ENCODE measurements around the gene PKD2L2. TPM values are rescaled to one million over a fixed set of nuclear protein-coding genes. Genes with fewer than 3 reads are reported as not detected.
"Not testable (repeated sequence)": the region's sequence is repeated elsewhere in the genome, so short reads cannot be mapped to it uniquely, and the experiment has no call there.

PKD2L2 gene
- total RNA-seq, 2 experiments from 2014 or later: not detected

DNA sequence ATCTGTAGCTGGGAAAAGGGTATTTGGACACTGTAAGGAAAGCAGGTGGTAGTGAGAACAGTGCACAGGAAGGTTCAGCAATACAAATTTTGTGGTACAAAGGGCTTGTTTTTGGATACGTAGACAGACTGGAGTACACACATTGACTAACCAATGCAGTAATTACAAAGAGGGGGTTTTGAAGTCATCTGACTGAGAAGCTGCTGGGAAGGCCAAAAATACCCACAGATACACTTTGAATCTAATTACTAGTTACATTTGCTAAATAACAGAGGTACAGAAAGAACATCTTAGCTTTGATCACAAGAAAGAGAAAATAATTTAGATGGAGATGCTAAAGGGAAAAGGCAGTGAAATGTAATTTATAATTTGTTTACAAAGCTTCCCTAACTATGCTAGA lies 45.9 kb downstream of the PKD2L2 start:
- intact Hi-C loops (cut with micrococcal nuclease): no loop called here
- no peak for DNase-seq
- H3K36me3 Mint-ChIP-seq (ENCODE audit: low read depth): peaks cover 16% of the 10 kb centered on the region
- H3K4me3 Mint-ChIP-seq: no peak overlapping the region
- H3K27ac Mint-ChIP-seq: peak overlapping the region; percentile 65
- TF ChIP-seq, protein P1, sequence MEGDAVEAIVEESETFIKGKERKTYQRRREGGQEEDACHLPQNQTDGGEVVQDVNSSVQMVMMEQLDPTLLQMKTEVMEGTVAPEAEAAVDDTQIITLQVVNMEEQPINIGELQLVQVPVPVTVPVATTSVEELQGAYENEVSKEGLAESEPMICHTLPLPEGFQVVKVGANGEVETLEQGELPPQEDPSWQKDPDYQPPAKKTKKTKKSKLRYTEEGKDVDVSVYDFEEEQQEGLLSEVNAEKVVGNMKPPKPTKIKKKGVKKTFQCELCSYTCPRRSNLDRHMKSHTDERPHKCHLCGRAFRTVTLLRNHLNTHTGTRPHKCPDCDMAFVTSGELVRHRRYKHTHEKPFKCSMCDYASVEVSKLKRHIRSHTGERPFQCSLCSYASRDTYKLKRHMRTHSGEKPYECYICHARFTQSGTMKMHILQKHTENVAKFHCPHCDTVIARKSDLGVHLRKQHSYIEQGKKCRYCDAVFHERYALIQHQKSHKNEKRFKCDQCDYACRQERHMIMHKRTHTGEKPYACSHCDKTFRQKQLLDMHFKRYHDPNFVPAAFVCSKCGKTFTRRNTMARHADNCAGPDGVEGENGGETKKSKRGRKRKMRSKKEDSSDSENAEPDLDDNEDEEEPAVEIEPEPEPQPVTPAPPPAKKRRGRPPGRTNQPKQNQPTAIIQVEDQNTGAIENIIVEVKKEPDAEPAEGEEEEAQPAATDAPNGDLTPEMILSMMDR (IDR thresholded peaks at IDR 0.05): no peak
- peaks cover 19% of the 10 kb centered on the region for H3K4me1 Mint-ChIP-seq (ENCODE audit: low read depth)
- POLR2A ChIA-PET: interaction anchor here (1.0 kb wide), 1 partner anchor 88 kb away, joined by 3 read pairs; no protein-coding TSS in a partner anchor
- CTCF ChIA-PET: interaction anchor here (0.9 to 1.7 kb wide), 4 partner anchors 25 to 183 kb away, joined by 3 to 5 read pairs (median 3); no protein-coding TSS in a partner anchor
- ATAC-seq: no peak
- H3K9me3 Mint-ChIP-seq: no peaks in the 10 kb centered on the region
- no peaks in the 10 kb centered on the region for H3K27me3 Mint-ChIP-seq

DNA sequence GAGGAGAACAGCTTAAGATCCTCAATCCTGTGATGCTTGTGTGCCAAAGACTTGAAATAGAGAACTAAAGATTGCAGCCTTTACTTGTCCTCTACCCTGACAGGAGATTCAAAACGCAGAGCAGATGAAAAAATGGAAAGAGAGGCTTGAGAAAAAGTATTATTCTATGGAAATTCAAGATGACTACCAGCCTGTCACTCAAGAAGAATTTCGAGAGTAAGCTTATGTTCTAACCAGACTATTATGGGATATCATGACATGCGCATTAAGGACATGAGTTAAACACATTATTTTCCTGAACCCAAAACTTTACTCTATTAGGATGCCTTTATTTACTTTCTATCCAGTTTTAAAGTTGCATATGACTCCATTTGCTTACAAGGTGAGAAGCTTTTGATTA lies 46.4 kb downstream of the PKD2L2 start:
- no peaks in the 10 kb centered on the region for H3K9me3 Mint-ChIP-seq
- no peaks in the 10 kb centered on the region for H3K27me3 Mint-ChIP-seq
- CTCF ChIA-PET: interaction anchor here (0.9 to 1.7 kb wide), 7 partner anchors 25 to 275 kb away, joined by 3 to 7 read pairs (median 3); no protein-coding TSS in a partner anchor

DNA sequence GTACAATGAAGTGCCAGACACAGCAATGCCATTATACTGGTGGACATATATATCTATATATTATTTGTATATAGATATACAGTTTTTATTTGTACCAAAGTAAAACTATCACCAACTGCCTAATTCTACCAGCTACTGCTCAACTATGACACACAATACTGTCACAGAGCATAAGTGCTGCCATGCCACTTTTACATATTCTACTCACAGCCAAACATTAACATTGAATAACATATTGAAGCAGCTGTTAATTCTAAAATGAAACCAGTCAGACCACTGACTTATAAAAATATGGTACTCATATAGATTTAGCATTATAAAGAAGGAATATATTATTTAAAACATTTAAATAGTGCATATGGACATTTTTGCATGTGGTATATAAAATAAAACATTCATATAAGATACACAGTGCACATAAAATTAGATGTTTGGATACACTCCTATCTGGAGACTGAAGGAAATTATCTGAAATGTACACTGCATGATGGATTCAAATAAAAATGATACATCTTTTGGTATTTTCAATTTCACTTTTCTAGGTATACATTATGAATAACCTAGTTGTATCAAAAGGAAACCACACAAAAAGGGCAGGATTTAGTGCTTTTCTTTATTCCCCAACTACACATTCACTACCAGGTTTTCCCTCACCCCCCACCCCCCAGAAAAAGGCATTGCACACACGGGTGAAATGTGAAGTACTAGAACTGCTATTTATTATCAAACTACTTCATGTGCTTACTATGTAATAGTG lies 48.9 kb downstream of the PKD2L2 start:
- intact Hi-C loops (cut with micrococcal nuclease): no loop called here
- DNase-seq (peak; percentile 10), ATAC-seq (peak; percentile 52)
- POLR2A ChIA-PET: interaction anchor here (0.6 to 0.9 kb wide), 3 partner anchors 13 to 321 kb away, joined by 3 read pairs; no protein-coding TSS in a partner anchor
- H3K4me3 Mint-ChIP-seq: no peak overlapping the region
- peak overlapping the region; percentile 86 for H3K27ac Mint-ChIP-seq
- no peaks in the 10 kb centered on the region for H3K27me3 Mint-ChIP-seq
- H3K9me3 Mint-ChIP-seq: no peaks in the 10 kb centered on the region
- peaks cover 19% of the 10 kb centered on the region for H3K4me1 Mint-ChIP-seq (ENCODE audit: low read depth)
- H3K36me3 Mint-ChIP-seq (ENCODE audit: low read depth): peaks cover 30% of the 10 kb centered on the region
- CTCF ChIA-PET: no interaction called here
- TF ChIP-seq, protein P1 (IDR thresholded peaks at IDR 0.05): no peak

More for the DNA sequence above, 46.4 kb downstream of the PKD2L2 start:
- TF ChIP-seq, protein P1 (IDR thresholded peaks at IDR 0.05): no peak
- Mint-ChIP-seq H3K4me1 (ENCODE audit: low read depth) (peaks cover 19% of the 10 kb centered on the region), H3K27ac (peak overlapping the region; percentile 65), H3K4me3 (no peak overlapping the region), H3K36me3 (ENCODE audit: low read depth) (peaks cover 16% of the 10 kb centered on the region)
- intact Hi-C loops (cut with micrococcal nuclease): no loop called here
- no peak for DNase-seq
- no peak for ATAC-seq
- POLR2A ChIA-PET: interaction anchor here (1.0 kb wide), 2 partner anchors 9 to 88 kb away, joined by 3 read pairs; no protein-coding TSS in a partner anchor

DNA sequence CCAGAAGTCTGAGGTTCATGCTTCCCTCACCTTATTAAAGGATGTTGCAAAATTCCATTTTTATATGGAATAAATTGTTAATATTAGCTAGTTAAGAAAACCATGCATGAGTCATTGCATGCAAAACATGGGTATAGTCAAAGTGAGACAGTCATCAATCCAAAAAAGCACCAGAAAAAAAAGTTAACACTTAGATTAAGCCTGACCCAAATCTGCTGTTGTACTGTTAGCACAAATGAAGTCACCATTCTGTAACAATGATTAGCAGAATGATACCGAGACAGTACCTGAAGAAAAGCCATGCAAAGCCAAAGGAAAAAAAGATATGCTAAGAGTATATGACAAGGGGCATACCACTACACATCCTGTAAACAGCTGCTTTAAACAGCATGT lies 49.5 kb downstream of the PKD2L2 start:
- intact Hi-C loops (cut with micrococcal nuclease): no loop called here
- H3K27ac Mint-ChIP-seq: peak overlapping the region; percentile 86
- CTCF ChIA-PET: no interaction called here
- peaks cover 30% of the 10 kb centered on the region for H3K36me3 Mint-ChIP-seq (ENCODE audit: low read depth)
- H3K4me1 Mint-ChIP-seq (ENCODE audit: low read depth): peaks cover 19% of the 10 kb centered on the region
- no peak overlapping the region for H3K4me3 Mint-ChIP-seq
- TF ChIP-seq, protein P1 (IDR thresholded peaks at IDR 0.05): no peak
- no peaks in the 10 kb centered on the region for H3K9me3 Mint-ChIP-seq
- DNase-seq (no peak), ATAC-seq (peak; percentile 80)
- H3K27me3 Mint-ChIP-seq: no peaks in the 10 kb centered on the region
- POLR2A ChIA-PET: interaction anchor here (0.6 kb wide), 1 partner anchor 321 kb away, joined by 3 read pairs; no protein-coding TSS in a partner anchor

DNA sequence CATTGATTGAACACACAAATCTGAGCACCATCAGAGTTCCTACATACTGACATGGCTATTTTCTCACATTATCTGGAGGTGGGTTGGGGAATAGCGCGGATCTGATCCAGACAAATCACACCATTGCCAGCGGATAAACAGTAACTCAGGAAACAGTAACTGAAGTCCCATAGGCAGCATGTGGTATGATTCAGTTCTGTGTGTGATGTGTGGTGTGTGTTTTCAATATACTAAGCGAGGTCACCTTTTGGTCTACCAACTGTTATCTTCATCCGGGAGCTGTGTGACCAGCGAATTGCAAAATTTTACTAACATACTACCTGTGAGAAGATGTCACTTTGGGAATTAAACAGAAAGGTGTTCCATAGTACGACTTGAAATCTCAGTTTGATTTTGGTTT lies 50.1 kb downstream of the PKD2L2 start:
- intact Hi-C loops (cut with micrococcal nuclease): no loop called here
- ChIA-PET CTCF (no interaction called here), POLR2A (no interaction called here)
- H3K4me1 Mint-ChIP-seq (ENCODE audit: low read depth): peaks cover 19% of the 10 kb centered on the region
- H3K36me3 Mint-ChIP-seq (ENCODE audit: low read depth): peaks cover 36% of the 10 kb centered on the region
- H3K4me3 Mint-ChIP-seq: no peak overlapping the region
- H3K27me3 Mint-ChIP-seq: no peaks in the 10 kb centered on the region
- TF ChIP-seq, protein P1 (IDR thresholded peaks at IDR 0.05): no peak
- ATAC-seq: no peak
- H3K9me3 Mint-ChIP-seq: no peaks in the 10 kb centered on the region
- DNase-seq: no peak
- H3K27ac Mint-ChIP-seq: peak overlapping the region; percentile 86

DNA sequence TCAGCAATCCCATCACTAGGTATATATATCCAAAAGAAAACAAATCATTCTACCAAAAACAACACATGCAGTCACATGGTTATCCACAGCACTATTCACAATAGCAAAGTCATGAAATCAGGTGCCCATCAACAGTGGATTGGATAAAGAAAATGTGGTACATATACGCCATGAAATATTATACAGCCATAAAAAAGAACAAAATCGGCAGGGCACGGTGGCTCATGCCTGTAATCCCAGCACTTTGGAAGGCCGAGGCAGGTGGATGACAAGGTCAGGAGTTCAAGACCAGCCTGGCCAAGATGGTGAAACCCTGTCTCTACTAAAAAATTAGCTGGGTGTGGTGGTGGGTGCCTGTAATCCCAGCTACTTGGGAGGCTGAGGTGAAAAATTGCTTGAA lies 55.0 kb downstream of the PKD2L2 start:
- intact Hi-C loops (cut with micrococcal nuclease); DNase-seq; H3K27ac Mint-ChIP-seq; POLR2A ChIA-PET; H3K4me3 Mint-ChIP-seq; H3K4me1 Mint-ChIP-seq (ENCODE audit: low read depth); H3K9me3 Mint-ChIP-seq; H3K27me3 Mint-ChIP-seq; ATAC-seq: not testable (repeated sequence)
- H3K36me3 Mint-ChIP-seq (ENCODE audit: low read depth): peaks cover 54% of the 10 kb centered on the region
- CTCF ChIA-PET: interaction anchor here (0.9 kb wide), 1 partner anchor 10 kb away, joined by 3 read pairs; no protein-coding TSS in a partner anchor

Data from activated CD8-positive, alpha-beta T cell treated with anti-CD3 and anti-CD28 coated beads for 36 hours (primary cell).